Hepatocyte (in vitro differentiated cells): ENCODE measurements around the gene CNN3. TPM values are rescaled to one million over a fixed set of nuclear protein-coding genes. Genes with fewer than 3 reads are reported as not detected.
A peak's percentile ranks its signal among the peaks of the same experiment; 100 is the strongest.

Experiments
- DNase-seq: peaks from one replicate; pipeline ENCODE4 v3.0.0-alpha.2; 2016; ENCODE audit warnings: low spot score
- H2AFZ ChIP-seq: fragments of 200-600 bp; sonication (generic); 2 replicates; pipeline ENCODE4 v1.6.0; 2016; ENCODE audit warnings: antibody characterized with exemption, mild to moderate bottlenecking
- H3K27ac ChIP-seq: fragments of 200-600 bp; sonication (generic); 2 replicates; pipeline ENCODE4 v1.5.1; 2016; ENCODE audit warnings: mild to moderate bottlenecking
- H3K27me3 ChIP-seq: fragments of 200-600 bp; sonication (generic); 2 replicates; pipeline ENCODE4 v1.6.1; 2016
- H3K36me3 ChIP-seq: fragments of 200-600 bp; sonication (generic); replicated peaks from 2 replicates; pipeline ENCODE4 v1.5.1; 2016; ENCODE audit warnings: low read depth; ENCODE audit not compliant: insufficient read depth
- H3K4me1 ChIP-seq: fragments of 200-600 bp; sonication (generic); 2 replicates; pipeline ENCODE4 v1.5.1; 2016; ENCODE audit warnings: mild to moderate bottlenecking, moderate library complexity; ENCODE audit not compliant: insufficient read depth
- H3K4me2 ChIP-seq: fragments of 200-600 bp; sonication (generic); 2 replicates; pipeline ENCODE4 v1.6.0; 2016
- H3K4me3 ChIP-seq: fragments of 200-600 bp; sonication (generic); 2 replicates; pipeline ENCODE4 v1.5.1; 2016; ENCODE audit warnings: mild to moderate bottlenecking
- H3K79me2 ChIP-seq: fragments of 200-600 bp; sonication (generic); 2 replicates; pipeline ENCODE4 v1.6.0; 2017; ENCODE audit warnings: mild to moderate bottlenecking
- H3K9me2 ChIP-seq: fragments of 200-600 bp; sonication (generic); replicated peaks from 2 replicates; pipeline ENCODE4 v1.6.0; 2017; ENCODE audit warnings: mild to moderate bottlenecking; ENCODE audit not compliant: insufficient read depth
- H3K9me3 ChIP-seq: fragments of 200-600 bp; sonication (generic); 2 replicates; pipeline ENCODE4 v1.5.1; 2016; ENCODE audit warnings: low read depth, mild to moderate bottlenecking
- H4K20me1 ChIP-seq: fragments of 200-600 bp; sonication (generic); 2 replicates; pipeline ENCODE4 v1.6.0; 2016; ENCODE audit warnings: mild to moderate bottlenecking; ENCODE audit not compliant: insufficient read depth, poor library complexity, severe bottlenecking
- CTCF ChIP-seq: fragments of 200-600 bp; sonication (generic); IDR thresholded peaks from 2 replicates; pipeline ENCODE4 v1.5.1; 2016; ENCODE audit warnings: antibody characterized with exemption, mild to moderate bottlenecking; ENCODE audit not compliant: poor library complexity
- EZH2 ChIP-seq: fragments of 200-600 bp; sonication (generic); IDR thresholded peaks from 2 replicates; pipeline ENCODE4 v1.6.1; 2016; ENCODE audit warnings: antibody characterized with exemption, mild to moderate bottlenecking, borderline replicate concordance
- EZH2phosphoT487 ChIP-seq: fragments of 200-600 bp; sonication (generic); IDR thresholded peaks from one replicate; pipeline ENCODE4 v1.6.1; 2018; ENCODE audit warnings: antibody characterized with exemption, mild to moderate bottlenecking, low read depth, moderate library complexity; ENCODE audit not compliant: unreplicated experiment, severe bottlenecking
- WGBS: methylation state at CpG from one replicate; pipeline ENCODE4 v1.1.6; 2016; ENCODE audit warnings: low lambda C conversion rate; ENCODE audit errors: missing lambda C conversion rate; 5-methylcytosine and 5-hydroxymethylcytosine counted together
- polyA plus RNA-seq: library from polyadenylated mRNA; unstranded; fragments of >200 nt; fragmentation: Nextera tagmentation; extraction: Ambion mirVana; gene quantifications from 2 replicates; pipeline ENCODE4 v1.2.1, GENCODE V29; 2016
- total RNA-seq: library from RNA; depleted of rRNA; stranded (reverse); fragments of >200 nt; gene quantifications from 2 replicates; pipeline ENCODE4 v1.2.3, GENCODE V29; 2014

Gene CNN3
- total and polyA plus RNA-seq, 2 experiments from 2014 or later = 256 to 420 TPM

GRCh38 chr1:94931254-94931841, 4.4 kb upstream of the CNN3 start:
- WGBS = 95% methylated on average over 7 of the region's 7 CpGs
- no peaks in the 10 kb centered on the region for H3K27me3 ChIP-seq
- no peak overlapping the region for H3K27ac ChIP-seq
- peaks cover 12% of the 10 kb centered on the region for H3K4me1 ChIP-seq
- TF ChIP-seq CTCF = no peak
- TF ChIP-seq EZH2phosphoT487 = no peak
- TF ChIP-seq EZH2 = no peak
- DNase-seq = no peak
- H3K4me3 ChIP-seq = no peak overlapping the region
- no peaks in the 10 kb centered on the region for H3K36me3 ChIP-seq
- H4K20me1 ChIP-seq = no peaks in the 10 kb centered on the region
- peaks cover 41% of the 10 kb centered on the region for H3K79me2 ChIP-seq
- no peaks in the 10 kb centered on the region for H3K9me3 ChIP-seq
- no peak overlapping the region for H2AFZ ChIP-seq
- no peaks in the 10 kb centered on the region for H3K9me2 ChIP-seq
- peak overlapping the region; percentile 87 for H3K4me2 ChIP-seq

DNA sequence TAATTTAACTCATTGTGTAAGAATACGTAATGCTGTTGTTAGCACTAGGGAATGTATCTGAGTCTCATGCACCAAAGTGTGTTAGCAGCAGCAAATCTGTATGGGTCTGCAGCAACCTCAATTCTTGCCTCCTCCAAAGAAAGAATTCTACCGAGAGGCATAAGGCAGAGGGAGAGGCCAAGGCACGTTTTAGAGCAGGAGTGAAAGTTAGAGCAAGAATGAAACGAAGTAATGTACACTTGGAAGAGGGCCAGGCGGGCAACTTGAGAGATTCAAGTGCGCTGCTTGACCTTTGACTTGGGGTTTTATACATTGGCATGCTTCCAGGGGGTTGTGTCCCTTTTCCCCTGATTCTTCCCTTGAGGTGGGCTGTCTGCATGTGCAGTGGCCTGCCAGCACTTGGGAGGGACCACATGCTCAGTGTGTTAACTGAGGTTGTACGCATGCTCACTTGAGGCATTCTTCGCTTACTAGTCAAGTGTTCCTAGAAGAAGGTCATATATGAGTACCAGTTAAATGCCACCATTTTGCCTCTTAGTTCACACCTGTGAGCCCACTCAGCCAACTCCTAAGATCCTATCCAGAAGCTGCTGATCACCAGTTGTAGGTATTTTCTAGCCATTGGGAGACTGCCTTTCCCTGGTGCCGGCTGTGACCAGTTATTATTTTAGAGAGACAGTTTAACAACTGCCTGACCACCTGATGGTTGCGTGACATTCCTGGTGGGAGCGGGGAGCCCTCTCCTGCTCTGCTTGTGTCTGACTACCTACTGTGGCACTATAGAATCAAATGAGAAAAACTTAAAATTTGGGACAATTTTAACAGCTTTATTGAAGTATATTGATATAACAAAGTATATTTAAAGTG, 2.7 kb upstream of the CNN3 start:
- Histone ChIP-seq H3K4me1 (peaks cover 14% of the 10 kb centered on the region), H4K20me1 (peaks cover 10% of the 10 kb centered on the region), H3K27ac (no peak overlapping the region), H3K4me2 (peak overlapping the region; percentile 87), H3K9me3 (no peaks in the 10 kb centered on the region), H3K4me3 (peak overlapping the region; percentile 17), H3K9me2 (no peaks in the 10 kb centered on the region), H3K27me3 (no peaks in the 10 kb centered on the region), H3K36me3 (no peaks in the 10 kb centered on the region), H2AFZ (no peak overlapping the region), H3K79me2 (peaks cover 59% of the 10 kb centered on the region)
- 81% methylated on average over 11 of the region's 11 CpGs for WGBS
- no peak for DNase-seq
- TF ChIP-seq EZH2phosphoT487 = no peak
- TF ChIP-seq CTCF = no peak
- TF ChIP-seq EZH2 = no peak

DNA sequence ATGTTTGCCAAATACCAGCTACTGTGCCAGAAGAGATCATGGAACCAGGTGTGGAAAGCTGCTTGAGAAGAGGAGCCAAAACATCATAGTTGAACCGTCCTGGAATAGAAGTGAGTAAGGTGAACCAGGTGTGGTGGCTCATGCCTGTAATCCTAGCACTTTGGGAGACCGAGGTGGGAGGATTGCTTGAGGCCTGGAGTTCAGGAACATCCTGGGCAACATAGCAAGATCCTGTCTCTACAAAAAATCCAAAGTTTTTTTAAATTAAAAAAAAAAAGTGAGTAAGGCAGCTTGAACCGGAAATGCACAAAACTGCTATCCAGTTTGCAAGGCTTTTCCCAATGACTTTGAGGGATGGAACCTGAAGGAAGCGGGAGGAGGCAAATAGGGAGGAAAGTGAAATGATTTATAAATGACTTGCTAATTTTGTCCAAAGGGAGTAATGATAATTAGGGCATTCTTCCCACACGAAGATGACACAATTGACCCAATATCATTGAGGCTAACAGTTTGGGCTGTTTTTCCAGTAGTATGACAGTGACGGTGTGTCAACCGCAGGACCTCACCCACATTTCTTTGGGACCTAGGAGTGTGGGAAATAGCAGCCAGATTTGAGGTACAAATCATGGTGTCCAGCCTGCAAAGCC, 1.5 kb upstream of the CNN3 start:
- Histone ChIP-seq H3K27ac (peak overlapping the region; percentile 95), H3K36me3 (no peaks in the 10 kb centered on the region), H3K4me3 (peak overlapping the region; percentile 3), H3K79me2 (peaks cover 71% of the 10 kb centered on the region), H3K4me1 (peaks cover 22% of the 10 kb centered on the region), H3K27me3 (no peaks in the 10 kb centered on the region), H4K20me1 (peaks cover 20% of the 10 kb centered on the region), H2AFZ (peak overlapping the region; percentile 52), H3K9me3 (no peaks in the 10 kb centered on the region), H3K9me2 (no peaks in the 10 kb centered on the region), H3K4me2 (peak overlapping the region; percentile 87)
- 83% methylated on average over 7 of the region's 7 CpGs for WGBS
- no peak for DNase-seq
- no peak for TF ChIP-seq CTCF
- TF ChIP-seq EZH2 = no peak
- no peak for TF ChIP-seq EZH2phosphoT487
